ENCODE results near the gene MAGEE1.

DNA sequence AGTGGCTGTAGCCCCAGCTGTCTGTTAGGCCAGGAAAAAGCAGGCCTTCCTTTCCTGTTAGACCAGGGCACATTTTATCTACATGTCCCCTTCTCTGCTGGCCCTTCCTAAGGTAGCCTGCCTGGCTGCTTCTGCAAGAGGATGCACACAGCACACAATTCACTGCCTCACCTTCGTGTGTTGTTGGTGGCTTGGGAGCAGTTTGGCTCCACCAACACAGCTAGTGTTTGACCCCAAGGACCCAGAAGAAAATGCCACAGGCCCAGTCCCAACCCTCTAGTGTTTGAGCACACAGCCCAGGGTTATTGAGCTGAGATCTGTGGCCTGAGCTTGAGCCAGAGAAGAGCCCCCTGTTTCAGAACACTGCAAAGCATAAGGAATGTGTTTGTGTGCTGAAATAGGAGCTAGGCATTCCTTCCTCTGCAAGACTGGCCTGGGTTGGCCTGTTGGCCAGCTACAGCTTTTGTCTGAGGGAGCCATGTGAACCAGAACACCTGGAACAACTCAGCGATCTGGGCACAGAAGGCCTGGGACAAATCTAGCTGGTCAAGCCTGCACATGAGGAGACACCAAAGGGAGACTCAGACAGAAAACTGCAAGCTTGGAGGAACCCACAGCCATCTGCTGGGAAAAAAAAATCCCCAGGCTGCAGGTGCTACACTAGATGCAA lies 26.4 kb downstream of the MAGEE1 start:
- TF ChIP-seq, protein P1, sequence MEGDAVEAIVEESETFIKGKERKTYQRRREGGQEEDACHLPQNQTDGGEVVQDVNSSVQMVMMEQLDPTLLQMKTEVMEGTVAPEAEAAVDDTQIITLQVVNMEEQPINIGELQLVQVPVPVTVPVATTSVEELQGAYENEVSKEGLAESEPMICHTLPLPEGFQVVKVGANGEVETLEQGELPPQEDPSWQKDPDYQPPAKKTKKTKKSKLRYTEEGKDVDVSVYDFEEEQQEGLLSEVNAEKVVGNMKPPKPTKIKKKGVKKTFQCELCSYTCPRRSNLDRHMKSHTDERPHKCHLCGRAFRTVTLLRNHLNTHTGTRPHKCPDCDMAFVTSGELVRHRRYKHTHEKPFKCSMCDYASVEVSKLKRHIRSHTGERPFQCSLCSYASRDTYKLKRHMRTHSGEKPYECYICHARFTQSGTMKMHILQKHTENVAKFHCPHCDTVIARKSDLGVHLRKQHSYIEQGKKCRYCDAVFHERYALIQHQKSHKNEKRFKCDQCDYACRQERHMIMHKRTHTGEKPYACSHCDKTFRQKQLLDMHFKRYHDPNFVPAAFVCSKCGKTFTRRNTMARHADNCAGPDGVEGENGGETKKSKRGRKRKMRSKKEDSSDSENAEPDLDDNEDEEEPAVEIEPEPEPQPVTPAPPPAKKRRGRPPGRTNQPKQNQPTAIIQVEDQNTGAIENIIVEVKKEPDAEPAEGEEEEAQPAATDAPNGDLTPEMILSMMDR (IDR thresholded peaks at IDR 0.05; ENCODE audit: poor library complexity): no peak
- TF ChIP-seq EZH2 (IDR thresholded peaks at IDR 0.05; ENCODE audit: borderline replicate concordance): no peak
